ENCODE data around the gene TET3.

TET3 gene

GRCh38 chr2:74005786-74006185 is 21.1 kb downstream of the TET3 start:
- DNase-seq (ENCODE audit: low read depth): no peak

GRCh38 chr2:74006459-74006858 is 21.7 kb downstream of the TET3 start:
- no peak for DNase-seq (ENCODE audit: low read depth)

GRCh38 chr2:74007121-74007520 is 22.4 kb downstream of the TET3 start:
- DNase-seq (ENCODE audit: low read depth): no peak

GRCh38 chr2:74007711-74008110 is 23.0 kb downstream of the TET3 start:
- DNase-seq (ENCODE audit: low read depth): no peak

- no peak for DNase-seq (ENCODE audit: low read depth)
These were observed 24.2 kb downstream of the TET3 start for GRCh38 chr2:74008761-74009395.

- no peak for DNase-seq (ENCODE audit: low read depth)
These were observed 24.9 kb downstream of the TET3 start for GRCh38 chr2:74009577-74009976.

- no peak for DNase-seq (ENCODE audit: low read depth)
These were observed 25.4 kb downstream of the TET3 start for GRCh38 chr2:74010087-74010541.

DNA sequence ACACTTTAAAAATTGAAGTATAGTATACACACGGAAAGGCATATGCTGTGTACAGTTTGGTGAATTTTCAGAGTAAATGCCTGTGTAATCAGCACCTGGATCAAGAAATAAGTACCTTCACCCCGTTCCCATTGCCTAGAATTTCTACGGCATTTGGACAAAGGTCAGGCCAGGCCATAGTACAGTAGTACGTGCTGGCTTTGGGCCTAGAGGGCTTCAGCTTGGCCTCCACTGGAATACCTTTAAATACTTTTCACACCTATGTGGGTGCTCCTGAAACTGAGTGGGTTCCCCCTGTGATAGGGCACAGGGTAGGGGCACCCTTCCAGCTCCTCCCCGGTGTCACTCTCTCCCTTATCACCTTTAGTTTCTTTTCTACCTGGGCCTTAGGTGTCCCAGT is 26.5 kb downstream of the TET3 start:
- no peak for DNase-seq (ENCODE audit: low read depth)

DNA sequence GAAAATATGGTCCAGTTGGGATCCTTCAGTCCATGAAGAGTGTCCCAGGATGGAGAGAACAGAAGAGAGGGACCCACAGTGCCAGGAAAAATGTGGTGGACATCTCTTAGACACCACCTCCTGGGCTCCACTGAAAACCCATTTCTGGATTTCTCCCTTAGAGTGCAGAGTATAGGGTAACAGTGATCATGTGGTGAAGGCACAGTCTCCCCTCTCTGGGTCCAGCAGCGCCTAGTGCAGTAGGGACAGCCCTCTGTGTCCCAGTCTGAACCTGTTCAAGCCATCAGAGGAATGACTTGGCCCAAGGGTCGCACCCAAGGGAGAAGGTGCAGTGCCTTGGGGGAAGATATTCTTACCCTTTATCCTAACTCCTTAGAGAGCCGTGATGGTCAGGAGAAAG is 30.1 kb downstream of the TET3 start:
- DNase-seq (ENCODE audit: low read depth): no peak

DNA sequence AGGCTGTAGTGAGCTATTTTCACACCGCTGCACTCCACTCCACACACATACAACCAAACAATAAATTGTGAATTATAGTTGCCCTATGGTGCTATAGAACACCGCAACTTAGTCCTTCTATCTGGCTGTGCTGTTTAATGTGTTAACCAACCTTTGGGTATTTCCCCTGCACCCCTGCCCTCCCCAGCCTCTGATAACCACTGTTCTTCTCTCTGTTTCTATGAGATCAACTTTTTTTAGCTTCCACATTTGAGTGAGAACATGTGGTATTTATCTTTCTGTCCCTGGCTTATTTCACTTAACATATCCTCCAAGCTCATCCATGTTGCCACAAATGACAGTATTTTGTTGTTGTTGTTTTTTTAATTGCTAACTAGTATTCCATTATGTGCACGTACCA is 32.5 kb downstream of the TET3 start:
- no peak for DNase-seq (ENCODE audit: low read depth)

DNA sequence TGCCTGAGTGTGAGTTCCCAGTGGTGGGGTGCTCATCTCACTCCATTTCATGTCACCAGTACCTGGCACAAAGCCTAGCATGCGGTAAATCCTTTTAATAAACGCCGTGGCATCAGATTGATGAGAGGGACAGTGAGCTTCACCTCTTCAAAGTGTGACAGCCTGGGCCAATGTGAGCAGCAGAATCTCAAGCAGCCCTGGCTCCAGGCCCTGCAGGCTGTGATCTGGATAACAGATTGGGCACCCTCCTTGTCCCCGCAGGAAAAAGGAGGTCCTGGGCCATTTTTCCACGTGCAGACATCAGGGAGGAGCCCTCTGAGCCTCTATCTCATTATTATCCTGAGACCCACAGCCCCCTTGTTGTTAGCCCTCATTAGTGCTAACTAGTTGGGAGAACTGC is 34.8 kb downstream of the TET3 start:
- DNase-seq (ENCODE audit: low read depth): no peak

DNA sequence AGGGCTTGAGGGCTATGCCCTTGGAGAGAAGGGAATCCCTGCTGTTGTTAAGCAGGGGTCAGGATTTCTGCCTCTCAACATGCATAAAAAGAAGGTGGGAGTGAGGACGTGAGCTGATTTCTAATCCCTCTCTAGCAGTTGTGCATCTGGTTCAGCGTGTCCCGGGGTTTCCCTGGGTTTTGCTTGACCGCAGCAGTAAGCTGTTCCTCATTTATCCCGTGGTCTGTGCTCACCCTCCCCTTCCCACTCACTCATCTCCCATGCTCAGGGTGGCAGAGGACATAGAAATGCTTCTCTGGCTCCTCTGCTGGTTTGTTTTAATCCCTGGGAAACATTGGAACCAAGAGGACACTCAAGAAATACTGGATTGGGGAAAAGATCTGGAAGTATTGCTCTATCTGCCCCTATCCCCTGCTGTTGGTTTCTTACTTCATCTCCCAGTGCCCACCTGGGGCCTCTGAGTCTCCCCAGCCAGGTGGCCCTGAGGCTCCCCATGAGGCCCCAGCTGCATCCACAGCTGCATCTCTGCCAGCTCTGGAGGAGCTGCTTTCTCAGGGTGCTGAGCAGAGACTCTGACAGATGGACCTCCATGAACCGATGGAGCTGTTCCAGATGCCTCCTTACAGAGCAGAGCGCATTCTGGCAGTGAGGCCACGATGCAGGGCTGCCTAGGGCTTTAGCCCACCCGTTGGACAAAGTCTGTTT is 36.1 kb downstream of the TET3 start:
- DNase-seq (ENCODE audit: low read depth): no peak

DNA sequence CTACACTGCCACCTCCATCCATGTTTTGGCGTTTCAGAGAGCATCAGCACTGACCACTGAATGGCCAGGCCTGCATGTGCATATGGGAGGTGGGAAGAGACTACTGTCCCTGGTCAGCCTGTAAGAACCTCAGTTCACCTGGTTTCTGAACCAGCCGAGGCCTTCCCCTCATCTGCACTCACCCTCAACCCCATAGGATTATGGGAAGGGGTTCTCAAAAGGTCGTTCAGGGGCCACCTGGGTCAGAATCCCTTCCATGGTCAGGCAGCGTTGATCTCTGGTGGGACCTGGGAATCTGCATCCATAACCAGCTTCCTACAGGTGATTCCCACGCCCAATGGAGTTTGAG is 36.7 kb downstream of the TET3 start:
- no peak for DNase-seq (ENCODE audit: low read depth)

GRCh38 chr2:74024216-74024615 is 39.5 kb downstream of the TET3 start:
- DNase-seq (ENCODE audit: low read depth): no peak

DNA sequence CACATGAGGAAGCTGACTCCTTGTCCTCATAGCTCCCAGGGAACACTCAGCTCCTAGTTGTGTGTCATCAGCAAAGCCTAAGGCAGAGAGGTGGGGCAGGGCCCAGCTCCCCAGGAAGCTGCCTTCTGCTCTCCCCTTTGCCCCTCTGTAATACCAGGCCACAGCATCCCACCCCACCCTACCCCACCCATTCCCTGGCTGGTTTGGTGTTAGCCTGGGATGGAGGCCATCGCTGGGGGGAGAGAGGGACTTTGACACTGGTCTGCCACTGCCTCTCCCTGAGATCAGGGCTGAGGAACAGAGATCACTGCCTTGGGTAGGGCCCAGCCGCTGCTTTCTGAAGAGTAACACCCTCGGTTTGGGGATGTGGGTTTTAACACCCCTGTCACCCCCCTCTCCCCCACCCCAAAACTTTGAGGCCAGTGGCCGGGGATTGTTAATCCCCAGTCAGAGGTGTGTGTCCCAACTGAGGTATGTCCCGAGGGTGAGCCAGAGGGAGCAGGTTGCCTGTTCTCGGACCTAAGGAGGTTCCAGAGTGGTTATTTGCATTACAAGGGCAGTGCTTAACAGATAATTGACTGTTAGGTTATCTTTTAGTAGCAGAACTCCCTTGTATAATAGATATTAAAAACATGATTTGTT is 41.4 kb downstream of the TET3 start:
- no peak for DNase-seq (ENCODE audit: low read depth)

- no peak for DNase-seq (ENCODE audit: low read depth)
These were observed 42.1 kb downstream of the TET3 start for GRCh38 chr2:74026687-74027241.

GRCh38 chr2:74027496-74027895 is 42.8 kb downstream of the TET3 start:
- DNase-seq (ENCODE audit: low read depth): no peak

- no peak for DNase-seq (ENCODE audit: low read depth)
These were observed 43.6 kb downstream of the TET3 start for GRCh38 chr2:74028290-74028689.

- DNase-seq (ENCODE audit: low read depth): no peak
These were observed 44.0 kb downstream of the TET3 start for GRCh38 chr2:74028741-74029140.

DNA sequence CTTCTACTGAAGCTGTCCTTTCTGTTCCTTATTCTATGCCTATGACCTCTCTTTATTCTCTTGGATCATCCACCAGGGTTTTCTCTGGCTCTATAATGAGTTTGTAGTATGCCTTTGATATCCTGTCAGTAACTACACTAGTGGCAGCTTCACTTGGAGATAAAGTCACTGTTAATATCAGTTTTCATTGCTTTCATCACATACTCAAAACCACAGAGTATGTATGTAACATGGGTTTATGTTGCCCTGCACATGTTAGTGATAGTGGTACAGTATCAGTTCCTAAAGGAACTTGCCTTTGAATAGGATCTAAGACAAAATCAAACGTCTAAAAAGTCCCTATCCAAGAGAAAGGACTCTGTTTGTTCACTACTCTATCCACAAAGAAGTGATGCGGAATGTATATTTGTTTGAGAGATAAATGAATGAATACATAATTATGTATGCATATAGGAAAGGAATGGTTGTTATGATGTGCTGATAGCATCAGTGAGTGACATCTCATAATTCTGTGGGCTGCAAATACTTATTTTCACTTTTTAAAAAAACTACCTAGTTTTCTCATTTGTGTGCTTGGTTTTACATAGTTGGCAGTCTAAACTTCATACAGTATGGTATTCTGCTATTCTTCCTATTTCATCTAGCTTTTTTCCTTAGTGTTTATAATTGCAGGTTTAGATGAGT is 45.1 kb downstream of the TET3 start:
- no peak for DNase-seq (ENCODE audit: low read depth)

GRCh38 chr2:74031221-74031620 is 46.5 kb downstream of the TET3 start:
- no peak for DNase-seq (ENCODE audit: low read depth)

DNA sequence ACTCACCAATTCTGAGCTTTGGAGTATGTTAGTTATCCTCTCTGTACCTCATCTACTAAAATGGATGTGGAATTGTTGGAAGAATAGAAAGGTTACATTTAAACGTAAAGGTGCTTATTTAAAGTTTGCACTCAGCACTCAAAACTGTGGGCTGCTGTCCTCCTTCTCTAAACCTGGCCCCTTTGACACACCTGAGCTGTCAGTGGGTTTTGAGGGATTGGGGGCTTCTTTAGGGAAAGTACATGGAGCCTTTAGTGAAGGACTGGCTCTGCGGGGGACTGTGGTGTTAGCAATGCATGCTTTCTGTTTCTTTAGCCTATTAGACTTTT is 47.2 kb downstream of the TET3 start:
- DNase-seq (ENCODE audit: low read depth): no peak

DNA sequence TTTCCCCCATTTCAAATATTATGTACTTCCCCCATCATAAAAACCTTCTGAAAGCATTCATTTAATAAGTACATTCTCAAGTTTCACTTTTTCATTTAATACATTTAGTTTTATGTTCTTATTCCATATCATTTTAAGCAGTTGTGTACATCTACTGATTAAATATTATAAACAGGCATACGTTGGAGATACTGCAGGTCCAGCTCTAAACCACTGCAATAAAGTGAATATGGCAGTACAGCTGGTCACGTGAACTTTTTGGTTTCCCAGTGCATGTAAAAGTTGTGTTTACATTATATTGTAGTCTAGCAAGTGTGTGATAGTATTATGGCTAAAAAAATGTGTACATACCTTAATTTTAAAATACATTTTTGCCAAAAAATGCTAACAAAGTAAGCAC is 48.7 kb downstream of the TET3 start:
- DNase-seq (ENCODE audit: low read depth): no peak

Measured in GM04503 (cell line).